ENCODE data around the gene SPAG4.

The SPAG4 gene

GRCh38 chr20:35582741-35583404, 32.8 kb upstream of the SPAG4 start:
- Histone ChIP-seq H3K9ac (no peak overlapping the region), H3K4me3 (no peak overlapping the region), H3K27me3 (no peaks in the 10 kb centered on the region), H3K4me2 (no peak overlapping the region), H4K20me1 (no peaks in the 10 kb centered on the region), H3K27ac (no peak overlapping the region), H3K9me3 (peaks cover 14% of the 10 kb centered on the region), H3K4me1 (no peaks in the 10 kb centered on the region), H3K36me3 (peaks cover 4% of the 10 kb centered on the region; the same call in 1 of the 2 replicates)
- no peak for TF ChIP-seq Cebpa-rat (IDR thresholded peaks at IDR 0.05)

- Histone ChIP-seq H3K27ac (no peak overlapping the region), H3K4me2 (no peak overlapping the region), H3K9me3 (peaks cover 14% of the 10 kb centered on the region), H3K27me3 (no peaks in the 10 kb centered on the region), H3K36me3 (peaks cover 4% of the 10 kb centered on the region; the same call in 1 of the 2 replicates), H3K4me1 (no peaks in the 10 kb centered on the region), H3K9ac (no peak overlapping the region), H4K20me1 (no peaks in the 10 kb centered on the region), H3K4me3 (no peak overlapping the region)
- no peak for TF ChIP-seq Cebpa-rat (IDR thresholded peaks at IDR 0.05)
Measured at GRCh38 chr20:35583636-35584560, 31.7 kb upstream of the SPAG4 start.

- TF ChIP-seq Cebpa-rat (IDR thresholded peaks at IDR 0.05), result no peak
- Histone ChIP-seq H3K27ac (no peak overlapping the region), H3K9me3 (peaks cover 6% of the 10 kb centered on the region; the same call in 1 of the 2 replicates), H3K4me2 (no peak overlapping the region), H4K20me1 (no peaks in the 10 kb centered on the region), H3K4me1 (peaks cover 2% of the 10 kb centered on the region), H3K36me3 (peaks cover 4% of the 10 kb centered on the region; the same call in 1 of the 2 replicates), H3K4me3 (no peak overlapping the region), H3K9ac (no peak overlapping the region), H3K27me3 (no peaks in the 10 kb centered on the region)
Measured at GRCh38 chr20:35586751-35587425, 28.7 kb upstream of the SPAG4 start.

- Histone ChIP-seq H3K27ac (no peak overlapping the region), H3K4me1 (peaks cover 7% of the 10 kb centered on the region), H3K9me3 (0 out of 2 replicates have a peak, but pooled peaks cover under 1% of the 10 kb centered on the region), H3K9ac (no peak overlapping the region), H3K27me3 (no peaks in the 10 kb centered on the region), H4K20me1 (no peaks in the 10 kb centered on the region), H3K36me3 (peaks cover under 1% of the 10 kb centered on the region; the same call in 1 of the 2 replicates), H3K4me2 (no peak overlapping the region), H3K4me3 (no peak overlapping the region)
- TF ChIP-seq Cebpa-rat (IDR thresholded peaks at IDR 0.05), result no peak
Measured at GRCh38 chr20:35587436-35587835, 28.2 kb upstream of the SPAG4 start.

- Histone ChIP-seq H3K4me3 (no peak overlapping the region), H3K36me3 (no peaks in the 10 kb centered on the region), H3K27ac (no peak overlapping the region), H3K27me3 (no peaks in the 10 kb centered on the region), H4K20me1 (no peaks in the 10 kb centered on the region), H3K9ac (no peak overlapping the region), H3K4me2 (no peak overlapping the region), H3K4me1 (peaks cover 11% of the 10 kb centered on the region), H3K9me3 (no peaks in the 10 kb centered on the region)
- no peak for TF ChIP-seq Cebpa-rat (IDR thresholded peaks at IDR 0.05)
Measured at GRCh38 chr20:35588397-35588796, 27.2 kb upstream of the SPAG4 start.

- no peak for TF ChIP-seq Cebpa-rat (IDR thresholded peaks at IDR 0.05)
- H3K36me3 ChIP-seq, result no peaks in the 10 kb centered on the region
- no peaks in the 10 kb centered on the region for H3K27me3 ChIP-seq
- no peak overlapping the region for H3K4me3 ChIP-seq
- no peak overlapping the region for H3K27ac ChIP-seq
- peaks cover 11% of the 10 kb centered on the region for H3K4me1 ChIP-seq
- no peak overlapping the region for H3K9ac ChIP-seq
- no peaks in the 10 kb centered on the region for H3K9me3 ChIP-seq
- peak overlapping the region; percentile 7 for H3K4me2 ChIP-seq
- no peaks in the 10 kb centered on the region for H4K20me1 ChIP-seq
Measured at GRCh38 chr20:35592339-35592974, 23.2 kb upstream of the SPAG4 start.

GRCh38 chr20:35595456-35595855, 20.2 kb upstream of the SPAG4 start:
- H3K9ac ChIP-seq, result no peak overlapping the region
- H3K9me3 ChIP-seq, result no peaks in the 10 kb centered on the region
- no peaks in the 10 kb centered on the region for H3K36me3 ChIP-seq
- no peak overlapping the region for H3K27ac ChIP-seq
- no peaks in the 10 kb centered on the region for H4K20me1 ChIP-seq
- H3K4me1 ChIP-seq, result peaks cover 11% of the 10 kb centered on the region
- H3K4me3 ChIP-seq, result no peak overlapping the region
- H3K27me3 ChIP-seq, result peaks cover 9% of the 10 kb centered on the region
- no peak overlapping the region for H3K4me2 ChIP-seq
- no peak for TF ChIP-seq Cebpa-rat (IDR thresholded peaks at IDR 0.05)

- H3K4me3 ChIP-seq, result no peak overlapping the region
- H3K9me3 ChIP-seq, result no peaks in the 10 kb centered on the region
- H3K4me2 ChIP-seq, result no peak overlapping the region
- H4K20me1 ChIP-seq, result 0 out of 2 replicates have a peak, but pooled peaks cover 2% of the 10 kb centered on the region
- no peak overlapping the region for H3K9ac ChIP-seq
- TF ChIP-seq Cebpa-rat (IDR thresholded peaks at IDR 0.05), result no peak
- no peak overlapping the region for H3K27ac ChIP-seq
- H3K36me3 ChIP-seq, result no peaks in the 10 kb centered on the region
- H3K27me3 ChIP-seq, result peaks cover 13% of the 10 kb centered on the region
- peaks cover 12% of the 10 kb centered on the region for H3K4me1 ChIP-seq
Measured at GRCh38 chr20:35595901-35596300, 19.7 kb upstream of the SPAG4 start.

GRCh38 chr20:35597186-35597585, 18.4 kb upstream of the SPAG4 start:
- Histone ChIP-seq H3K9me3 (peaks cover 5% of the 10 kb centered on the region; the same call in 1 of the 2 replicates), H3K27ac (no peak overlapping the region), H3K27me3 (peaks cover 26% of the 10 kb centered on the region), H3K9ac (no peak overlapping the region), H3K36me3 (no peaks in the 10 kb centered on the region), H3K4me3 (no peak overlapping the region), H4K20me1 (peaks cover 12% of the 10 kb centered on the region; the same call in 1 of the 2 replicates), H3K4me2 (no peak overlapping the region), H3K4me1 (peaks cover 17% of the 10 kb centered on the region)
- no peak for TF ChIP-seq Cebpa-rat (IDR thresholded peaks at IDR 0.05)

Measured in BLaER1 (cell line).